PC-3 (cell line): ENCODE measurements around the gene SYCN.

Experiments
- EZH2phosphoT487 ChIP-seq: fragments of 300-600 bp; sonication (generic); IDR thresholded peaks from 2 replicates; pipeline ENCODE4 v1.6.1; 2018; ENCODE audit warnings: mild to moderate bottlenecking, antibody characterized with exemption, low read length, borderline replicate concordance
- TF ChIP-seq, protein P1 (sequence below): fragments of 300-600 bp; sonication (generic); conservative IDR thresholded peaks from 2 replicates; pipeline ENCODE4 v1.5.1; 2017; ENCODE audit warnings: antibody characterized with exemption, low read depth, mild to moderate bottlenecking, low read length

DNA sequence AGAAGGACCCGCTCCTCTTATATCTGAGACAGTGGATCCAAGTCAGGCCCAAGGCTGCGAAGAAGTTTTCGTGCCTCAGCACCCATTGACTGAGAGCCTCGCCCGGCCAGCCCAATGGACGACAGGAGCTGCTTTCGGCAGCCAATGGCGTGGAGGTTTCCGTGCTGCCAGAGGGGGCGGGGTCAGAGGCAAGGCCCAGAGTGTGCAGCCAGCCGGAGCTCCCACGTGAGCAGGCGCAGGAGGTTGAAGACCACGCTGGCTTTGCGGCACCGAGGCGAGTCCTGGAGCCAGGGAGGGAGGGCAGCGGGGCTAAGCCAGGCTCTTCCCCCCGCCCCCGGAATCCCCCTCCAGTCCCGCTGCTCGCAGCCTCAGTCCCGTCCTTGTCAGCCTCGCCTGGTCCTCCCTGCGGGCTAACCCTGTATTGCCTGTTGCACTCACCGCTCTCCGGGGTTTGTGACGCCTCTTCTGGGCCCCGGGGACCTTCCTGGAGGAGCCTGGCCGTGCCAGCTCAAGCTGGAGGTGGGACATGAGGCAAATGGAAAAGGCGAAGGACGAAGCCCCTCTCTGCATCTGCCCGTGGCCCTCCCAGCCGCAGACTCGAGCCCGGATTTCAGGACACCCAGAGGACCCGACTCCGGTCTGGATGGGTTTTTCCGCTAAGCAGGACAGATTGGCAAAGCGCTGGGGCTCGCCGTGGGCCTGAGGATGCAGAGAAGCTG is 43.0 kb upstream of the SYCN start:
- TF ChIP-seq, protein P1, sequence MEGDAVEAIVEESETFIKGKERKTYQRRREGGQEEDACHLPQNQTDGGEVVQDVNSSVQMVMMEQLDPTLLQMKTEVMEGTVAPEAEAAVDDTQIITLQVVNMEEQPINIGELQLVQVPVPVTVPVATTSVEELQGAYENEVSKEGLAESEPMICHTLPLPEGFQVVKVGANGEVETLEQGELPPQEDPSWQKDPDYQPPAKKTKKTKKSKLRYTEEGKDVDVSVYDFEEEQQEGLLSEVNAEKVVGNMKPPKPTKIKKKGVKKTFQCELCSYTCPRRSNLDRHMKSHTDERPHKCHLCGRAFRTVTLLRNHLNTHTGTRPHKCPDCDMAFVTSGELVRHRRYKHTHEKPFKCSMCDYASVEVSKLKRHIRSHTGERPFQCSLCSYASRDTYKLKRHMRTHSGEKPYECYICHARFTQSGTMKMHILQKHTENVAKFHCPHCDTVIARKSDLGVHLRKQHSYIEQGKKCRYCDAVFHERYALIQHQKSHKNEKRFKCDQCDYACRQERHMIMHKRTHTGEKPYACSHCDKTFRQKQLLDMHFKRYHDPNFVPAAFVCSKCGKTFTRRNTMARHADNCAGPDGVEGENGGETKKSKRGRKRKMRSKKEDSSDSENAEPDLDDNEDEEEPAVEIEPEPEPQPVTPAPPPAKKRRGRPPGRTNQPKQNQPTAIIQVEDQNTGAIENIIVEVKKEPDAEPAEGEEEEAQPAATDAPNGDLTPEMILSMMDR, result no peak
- no peak for TF ChIP-seq EZH2phosphoT487
